ENCODE results near the gene STAB1. TPM values are rescaled to one million over a fixed set of nuclear protein-coding genes. Genes with fewer than 3 reads are reported as not detected.
A peak's percentile ranks its signal among the peaks of the same experiment; 100 is the strongest.

The STAB1 gene
- total RNA-seq, 1 donor from 2014 or later = 0.16 TPM

GRCh38 chr3:52470920-52471319 is 24.2 kb upstream of the STAB1 start:
- peaks cover 5% of the 10 kb centered on the region for H3K36me3 Mint-ChIP-seq (ENCODE audit: low read depth)
- H3K4me1 Mint-ChIP-seq = no peaks in the 10 kb centered on the region
- H3K27me3 Mint-ChIP-seq (ENCODE audit: low read depth) = no peaks in the 10 kb centered on the region
- no peak for TF ChIP-seq CTCF (conservative IDR thresholded peaks at IDR 0.05)
- H3K9me3 Mint-ChIP-seq = no peaks in the 10 kb centered on the region
- no peak for DNase-seq (ENCODE audit: low read depth, low spot score)
- H3K4me3 Mint-ChIP-seq = no peak overlapping the region
- no peak overlapping the region for H3K27ac Mint-ChIP-seq (ENCODE audit: unreplicated experiment)

GRCh38 chr3:52471371-52472238 is 23.5 kb upstream of the STAB1 start:
- peak; percentile 52 for DNase-seq (ENCODE audit: low read depth, low spot score)
- Mint-ChIP-seq H3K9me3 (no peaks in the 10 kb centered on the region), H3K4me3 (no peak overlapping the region), H3K27ac (ENCODE audit: unreplicated experiment) (no peak overlapping the region), H3K27me3 (ENCODE audit: low read depth) (no peaks in the 10 kb centered on the region), H3K36me3 (ENCODE audit: low read depth) (peaks cover 4% of the 10 kb centered on the region), H3K4me1 (no peaks in the 10 kb centered on the region)
- TF ChIP-seq CTCF (conservative IDR thresholded peaks at IDR 0.05) = peak; percentile 64

GRCh38 chr3:52472239-52473000 is 22.7 kb upstream of the STAB1 start:
- peaks cover 3% of the 10 kb centered on the region for H3K36me3 Mint-ChIP-seq (ENCODE audit: low read depth)
- no peaks in the 10 kb centered on the region for H3K9me3 Mint-ChIP-seq

GRCh38 chr3:52473026-52473425 is 22.1 kb upstream of the STAB1 start:
- no peak for DNase-seq (ENCODE audit: low read depth, low spot score)
- Mint-ChIP-seq H3K9me3 (no peaks in the 10 kb centered on the region), H3K36me3 (ENCODE audit: low read depth) (peaks cover 4% of the 10 kb centered on the region)

More at GRCh38 chr3:52472239-52473000, 22.7 kb upstream of the STAB1 start:
- H3K27ac Mint-ChIP-seq (ENCODE audit: unreplicated experiment) = no peak overlapping the region
- no peaks in the 10 kb centered on the region for H3K4me1 Mint-ChIP-seq
- no peak for TF ChIP-seq CTCF (conservative IDR thresholded peaks at IDR 0.05)
- DNase-seq (ENCODE audit: low read depth, low spot score) = no peak
- H3K27me3 Mint-ChIP-seq (ENCODE audit: low read depth) = no peaks in the 10 kb centered on the region
- no peak overlapping the region for H3K4me3 Mint-ChIP-seq

More at GRCh38 chr3:52473026-52473425, 22.1 kb upstream of the STAB1 start:
- TF ChIP-seq CTCF (conservative IDR thresholded peaks at IDR 0.05) = no peak
- no peaks in the 10 kb centered on the region for H3K27me3 Mint-ChIP-seq (ENCODE audit: low read depth)
- H3K27ac Mint-ChIP-seq (ENCODE audit: unreplicated experiment) = no peak overlapping the region
- no peaks in the 10 kb centered on the region for H3K4me1 Mint-ChIP-seq
- H3K4me3 Mint-ChIP-seq = no peak overlapping the region

Data from neural crest cell (in vitro differentiated cells).